AG08396 (cell line): ENCODE data around the gene REXO1.

ENCODE experiments used
- DNase-seq: peaks from one replicate; pipeline ENCODE4 v3.0.0; 2012; ENCODE audit warnings: low spot score, mixed read lengths

Gene REXO1

DNA sequence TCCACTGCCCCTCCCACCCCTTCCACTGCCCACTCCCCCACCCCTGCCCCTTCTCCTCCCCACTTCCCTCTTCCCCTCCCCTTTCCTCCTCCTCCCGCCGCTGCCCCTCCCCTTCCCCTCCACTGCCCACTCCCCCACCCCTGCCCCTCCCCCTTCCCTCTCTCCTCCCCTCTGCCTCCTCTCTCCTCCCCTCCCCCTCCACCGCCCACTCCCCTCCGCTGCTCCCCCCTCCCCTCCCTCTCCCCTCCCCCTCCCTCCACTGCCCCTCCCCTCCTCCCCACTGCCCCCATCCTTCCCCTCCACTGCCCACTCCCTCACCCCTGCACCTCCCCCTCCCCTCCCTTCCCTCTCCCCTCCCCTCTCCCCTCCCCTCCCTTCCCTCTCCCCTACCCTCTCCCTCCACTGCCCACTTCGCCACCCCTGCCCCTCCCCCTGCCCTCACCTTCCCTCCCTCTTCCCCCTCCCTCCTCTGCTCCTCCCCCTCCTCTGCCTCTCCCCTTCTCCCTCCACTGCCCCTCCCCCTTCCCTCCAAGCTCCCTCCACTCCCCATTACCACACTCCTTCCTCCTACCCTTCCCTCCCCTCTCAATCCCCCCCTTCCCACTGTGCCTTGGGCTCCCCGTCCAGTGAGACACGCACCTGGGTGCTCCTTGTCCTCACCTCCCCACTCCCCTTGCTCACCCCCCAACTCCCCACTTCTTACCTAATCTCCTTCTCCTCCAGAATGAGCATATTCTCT, 58.1 kb downstream of the REXO1 start:
- DNase-seq = no peak

DNA sequence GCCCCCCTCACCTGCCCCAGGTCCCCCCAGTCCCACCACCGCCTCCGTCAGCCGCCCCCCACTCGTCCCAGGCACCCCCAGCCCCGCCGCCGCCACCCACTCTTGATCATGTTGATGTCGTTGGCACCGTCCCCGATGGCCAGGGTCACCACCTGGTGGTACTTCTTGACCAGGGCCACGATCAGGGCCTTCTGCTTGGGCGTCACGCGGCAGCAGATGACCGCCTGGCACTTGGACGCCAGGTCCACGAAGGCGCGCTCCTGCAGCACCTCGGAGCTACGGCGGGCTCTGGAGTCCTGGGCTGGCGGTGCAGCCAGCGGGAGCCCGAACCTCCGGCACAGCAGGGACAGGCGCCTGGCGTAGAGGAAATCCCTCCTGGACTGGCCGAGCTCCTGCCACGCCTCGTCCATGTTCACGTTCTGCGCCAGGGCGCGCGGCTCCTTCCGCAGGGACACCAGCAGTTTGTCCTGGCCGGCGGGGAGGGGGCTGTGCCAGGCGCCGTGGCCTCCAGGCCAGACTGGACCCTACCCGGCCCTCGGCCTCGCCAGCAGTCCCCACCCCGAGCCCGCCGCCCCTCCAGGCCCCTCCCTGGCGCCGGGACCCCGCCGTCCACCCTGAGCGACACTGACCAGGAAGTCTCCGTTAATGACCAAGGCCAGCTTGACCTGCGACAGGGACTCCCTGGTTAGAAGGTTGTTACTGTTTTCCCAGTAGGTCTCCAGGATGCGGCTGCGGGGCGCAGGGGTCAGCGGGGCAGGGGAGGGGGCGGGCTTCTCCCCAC, 58.8 kb downstream of the REXO1 start:
- no peak for DNase-seq

DNA sequence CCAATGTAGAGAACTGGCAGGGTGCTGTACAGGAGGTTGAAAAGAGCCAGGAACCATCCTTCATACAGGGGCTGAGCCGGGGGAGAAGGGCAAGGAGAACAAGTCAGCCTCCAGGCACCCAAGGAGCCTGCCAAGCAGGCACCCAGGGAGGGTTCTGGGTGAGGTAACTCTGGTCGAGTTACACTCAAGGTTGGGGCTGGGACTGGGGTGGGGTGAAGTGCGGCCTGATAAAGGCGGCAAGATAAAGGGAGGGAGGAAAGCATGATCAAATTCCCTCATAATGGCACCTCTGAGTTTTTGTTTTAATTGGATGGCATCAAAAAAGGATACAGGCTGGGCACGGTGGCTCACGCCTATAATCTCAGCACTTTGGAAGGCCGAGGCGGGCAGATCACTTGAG, 61.2 kb downstream of the REXO1 start:
- DNase-seq = no peak

DNA sequence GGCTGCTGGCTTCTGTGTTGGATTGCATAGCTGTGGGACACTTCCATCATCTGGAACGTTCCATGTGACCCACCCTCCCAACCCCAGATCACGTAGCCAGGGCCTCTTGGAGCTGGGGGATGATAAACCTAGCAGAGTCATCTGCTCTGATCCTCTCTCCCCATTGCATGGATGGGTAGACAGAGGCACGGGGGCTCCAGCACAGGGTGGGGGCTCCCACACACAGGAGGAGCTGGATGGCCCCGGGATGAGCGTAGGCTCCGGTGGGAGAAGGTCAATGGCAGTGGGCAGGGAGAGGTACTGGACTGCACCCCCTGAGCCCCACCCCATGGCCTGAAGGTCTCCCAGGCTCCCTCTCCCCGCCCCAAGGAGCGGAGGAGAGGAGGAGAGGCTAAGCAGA, 61.6 kb downstream of the REXO1 start:
- DNase-seq = no peak

DNA sequence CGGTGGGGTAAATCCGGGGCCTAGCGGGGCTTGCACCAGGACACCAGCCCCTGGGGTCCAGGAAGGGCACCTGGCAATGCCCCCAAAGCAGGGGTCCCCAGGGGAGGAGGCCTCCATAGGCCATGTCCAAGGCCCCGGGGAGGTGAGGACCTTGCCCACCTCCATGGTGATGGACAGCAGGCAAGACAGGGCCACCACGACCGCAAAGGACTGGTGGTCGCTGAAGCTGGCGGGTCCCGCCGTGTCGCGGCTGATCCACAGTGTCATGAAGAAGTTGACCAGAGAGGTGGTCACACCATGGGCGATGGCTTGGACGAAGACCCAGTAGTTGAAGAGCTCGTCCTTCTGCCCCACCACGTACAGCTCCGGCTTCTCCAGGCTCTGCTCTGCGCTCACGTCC, 63.0 kb downstream of the REXO1 start:
- DNase-seq = no peak

DNA sequence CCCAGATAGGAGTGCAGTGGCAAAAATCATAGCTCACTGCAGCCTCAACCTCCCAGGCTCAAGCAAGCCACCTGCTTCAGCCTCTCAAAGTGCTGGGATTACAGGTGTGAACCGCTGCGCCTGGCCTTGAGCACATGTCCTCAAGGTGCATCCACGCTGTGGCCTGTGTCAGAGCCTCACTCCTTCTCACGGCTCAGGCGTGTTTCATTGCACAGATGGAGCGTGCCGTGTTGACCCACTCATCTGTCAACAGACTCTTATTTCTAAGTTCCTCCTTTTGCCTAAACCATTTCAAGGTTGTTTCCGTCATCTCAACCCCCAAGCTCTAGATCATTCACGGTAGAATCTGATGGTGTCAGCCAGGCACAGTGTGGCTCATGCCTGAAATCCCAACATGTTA, 64.4 kb downstream of the REXO1 start:
- no peak for DNase-seq

DNA sequence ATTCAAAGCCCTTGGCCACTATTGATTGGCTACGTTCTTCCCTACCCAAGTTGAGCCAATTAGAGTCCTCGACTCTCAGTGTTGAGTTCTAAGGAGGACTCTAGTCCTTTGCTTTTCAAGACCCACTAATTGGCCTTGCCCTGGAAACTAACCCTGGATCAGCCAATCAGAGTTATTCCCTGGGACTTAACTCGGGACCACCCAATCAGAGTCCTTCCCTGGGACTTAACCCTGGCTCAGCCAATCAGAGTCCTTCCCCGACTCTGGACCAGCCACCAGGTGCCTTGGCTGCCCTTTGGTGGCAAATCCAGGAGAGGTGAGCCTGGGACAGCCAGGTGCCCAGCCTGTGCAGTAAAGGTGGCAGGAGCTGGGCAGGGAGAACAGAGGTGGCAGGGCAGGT, 64.9 kb downstream of the REXO1 start:
- DNase-seq = no peak

DNA sequence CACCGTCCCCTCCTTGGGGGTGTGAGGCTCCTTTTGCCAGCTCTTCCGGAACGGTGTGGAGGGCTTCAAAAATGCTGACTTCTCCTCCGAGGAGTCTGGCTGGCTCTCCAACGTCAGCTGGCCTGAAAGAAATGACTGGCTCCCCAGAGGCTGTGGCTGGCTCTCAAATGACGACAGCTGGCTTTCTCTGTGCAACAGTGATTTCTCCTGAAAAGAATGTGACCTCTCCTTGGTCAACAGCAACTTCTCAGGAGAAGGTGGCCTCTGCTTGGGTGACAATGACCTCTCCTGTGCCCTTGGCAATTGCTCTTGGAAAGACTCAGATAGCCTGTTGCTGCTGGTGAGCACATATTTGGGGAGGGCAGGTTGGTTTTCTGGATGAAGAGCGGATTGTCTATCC, 65.8 kb downstream of the REXO1 start:
- no peak for DNase-seq

DNA sequence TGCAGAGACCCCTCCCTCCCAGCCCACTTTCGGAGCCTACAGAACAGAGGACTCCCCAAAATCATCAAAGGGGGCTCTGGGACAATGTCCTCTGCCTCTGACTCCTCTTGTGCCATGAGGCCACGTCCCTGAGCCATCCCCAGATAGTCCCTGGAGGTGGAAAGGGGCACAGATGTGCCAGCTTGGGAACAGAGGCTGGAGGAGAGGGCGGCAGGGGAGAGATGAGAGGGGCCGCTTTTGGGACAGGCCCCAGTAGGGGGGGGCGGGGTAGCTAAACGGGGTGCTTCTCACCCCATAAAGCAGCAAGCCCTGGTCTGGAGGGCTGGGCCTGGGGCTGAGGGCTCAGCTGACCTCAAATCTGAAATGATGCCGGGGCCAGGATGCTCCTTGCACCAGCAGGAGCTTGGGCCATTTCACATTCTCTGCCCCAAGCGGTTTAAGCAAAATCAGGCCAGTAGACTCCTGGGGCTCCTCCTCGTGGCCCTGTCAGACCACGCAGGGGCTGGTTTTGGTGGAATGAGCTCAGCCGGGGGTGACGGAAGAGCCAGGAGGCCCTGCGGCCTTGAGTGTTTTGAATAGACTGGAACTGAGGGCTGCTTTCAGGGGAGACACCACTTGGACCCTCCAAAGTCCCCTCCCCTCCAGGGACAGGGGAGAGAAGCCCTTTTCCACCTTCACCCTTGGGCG, 67.9 kb downstream of the REXO1 start:
- no peak for DNase-seq

DNA sequence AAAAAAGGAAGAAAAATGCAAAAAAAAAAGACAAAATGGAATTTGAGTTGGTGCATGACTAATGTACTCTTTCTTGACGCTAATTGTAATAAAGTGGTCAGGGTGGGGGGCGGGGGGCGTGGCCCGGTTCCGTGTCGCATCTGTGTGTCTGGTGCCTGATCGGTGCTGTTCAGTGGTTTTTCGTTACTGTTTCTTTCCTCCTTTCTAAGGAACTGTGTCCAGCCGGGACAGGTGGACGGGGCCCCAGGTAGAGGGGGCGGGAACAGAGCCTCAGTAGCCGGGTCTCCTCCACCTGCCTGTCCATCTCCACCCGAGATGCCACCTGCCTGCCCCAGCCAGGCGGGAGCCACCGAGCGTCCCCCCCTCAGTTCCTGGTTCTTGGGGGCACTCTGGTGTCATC, 68.7 kb downstream of the REXO1 start:
- no peak for DNase-seq

DNA sequence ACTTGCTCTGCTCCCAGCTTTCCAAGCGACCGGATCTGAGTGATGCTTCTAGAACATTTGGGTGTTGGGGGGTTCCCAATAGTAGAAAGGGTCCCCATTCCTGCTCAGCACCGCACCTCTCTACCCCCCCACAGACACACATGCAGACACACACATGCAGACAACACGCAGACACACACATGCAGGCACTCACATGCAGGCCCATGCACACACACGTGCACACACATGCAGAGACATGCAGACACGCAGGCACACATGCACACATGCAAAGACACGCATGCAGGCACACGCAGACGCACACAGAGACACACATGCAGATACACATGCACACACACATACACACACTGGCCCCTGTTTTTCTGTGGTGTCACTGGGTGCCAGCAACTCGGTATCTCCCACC, 71.1 kb downstream of the REXO1 start:
- DNase-seq = no peak

DNA sequence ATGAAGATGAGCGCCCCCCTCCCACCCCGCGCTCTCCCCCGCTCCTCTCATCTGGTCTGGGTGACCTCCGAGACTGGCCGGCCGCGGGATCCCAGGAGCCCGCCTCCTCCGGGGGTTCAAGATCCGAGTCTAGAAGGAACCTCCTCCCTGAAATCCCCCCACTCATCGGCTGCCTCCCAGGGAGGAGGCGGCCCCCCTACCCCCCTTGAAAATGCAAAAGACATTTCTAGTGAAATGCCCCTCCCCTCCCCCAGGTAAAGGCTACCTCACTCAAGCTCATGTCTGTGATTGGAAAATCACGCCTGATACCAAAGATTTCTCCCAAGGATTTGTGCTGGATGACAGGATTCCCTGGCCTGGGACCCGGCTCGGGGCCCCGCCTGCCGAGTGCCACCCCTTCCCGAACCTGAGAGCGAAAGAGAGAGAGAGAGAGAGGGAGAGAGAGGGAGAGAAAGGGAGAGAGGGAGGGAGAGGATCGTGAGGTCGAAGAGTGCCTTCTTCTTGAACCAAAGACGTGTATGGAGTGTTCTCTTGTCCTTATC, 71.6 kb downstream of the REXO1 start:
- no peak for DNase-seq

DNA sequence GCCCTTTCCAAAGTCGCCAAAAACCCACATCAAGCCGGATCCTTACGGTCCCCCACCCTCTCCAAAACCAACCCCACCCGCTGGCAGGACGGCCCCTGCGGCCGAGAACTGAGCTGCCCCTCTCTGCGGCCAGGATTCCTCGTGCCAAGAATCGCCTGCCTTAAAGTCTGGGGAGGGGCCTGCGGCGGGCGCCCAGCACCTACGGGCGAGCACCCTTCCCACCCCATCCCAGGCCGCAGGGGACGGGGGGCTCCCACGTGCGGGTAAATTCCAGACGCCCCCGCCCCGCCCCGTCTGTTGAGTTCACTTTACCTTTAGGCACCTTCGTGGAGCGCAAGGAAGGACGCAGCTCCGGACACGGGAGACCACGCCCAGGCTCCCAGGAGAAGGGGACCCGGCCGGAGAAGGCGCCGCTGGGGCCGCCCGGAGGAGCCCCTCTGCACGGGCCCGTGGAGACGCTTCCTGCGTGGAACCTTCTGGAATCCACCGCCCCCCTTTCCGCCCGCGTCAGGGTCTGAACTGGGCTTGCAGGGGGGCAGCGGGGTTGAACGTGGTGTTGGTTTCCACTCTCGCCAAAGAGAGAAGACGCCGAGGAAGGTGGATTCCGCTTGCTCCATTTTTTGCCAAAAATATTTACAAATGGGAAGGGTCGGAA, 72.2 kb downstream of the REXO1 start:
- no peak for DNase-seq

DNA sequence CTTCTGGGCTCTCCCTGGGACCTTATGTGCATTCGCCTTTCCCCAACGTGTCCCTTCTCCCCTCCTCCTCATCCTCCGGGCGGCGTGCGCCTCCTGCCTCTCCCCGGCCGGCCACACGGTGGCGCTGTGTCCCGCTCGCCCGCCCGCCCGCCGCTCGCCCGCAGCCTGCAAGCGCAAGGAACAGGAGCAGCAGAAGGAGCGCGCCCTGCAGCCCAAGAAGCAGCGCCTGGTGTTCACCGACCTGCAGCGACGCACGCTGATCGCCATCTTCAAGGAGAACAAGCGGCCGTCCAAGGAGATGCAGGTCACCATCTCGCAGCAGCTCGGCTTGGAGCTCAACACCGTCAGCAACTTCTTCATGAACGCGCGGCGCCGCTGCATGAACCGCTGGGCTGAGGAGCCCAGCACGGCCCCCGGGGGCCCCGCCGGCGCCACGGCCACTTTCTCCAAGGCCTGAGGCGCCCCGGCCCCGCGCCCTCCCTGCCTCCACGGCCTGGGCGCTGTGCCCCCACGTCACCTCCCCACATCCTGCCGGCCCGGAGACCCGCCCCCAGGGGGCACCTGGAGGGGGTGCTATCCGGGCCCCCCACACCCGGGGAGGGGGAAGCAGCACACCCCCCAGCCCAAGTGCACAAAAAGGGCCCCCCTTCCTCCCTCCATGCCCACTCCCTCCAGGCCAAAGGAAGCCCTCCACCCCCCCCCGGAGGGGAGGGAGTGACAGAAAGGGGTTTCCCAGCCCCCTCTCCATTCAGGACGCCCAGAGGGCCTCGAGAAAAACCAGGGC, 73.1 kb downstream of the REXO1 start:
- DNase-seq = no peak

DNA sequence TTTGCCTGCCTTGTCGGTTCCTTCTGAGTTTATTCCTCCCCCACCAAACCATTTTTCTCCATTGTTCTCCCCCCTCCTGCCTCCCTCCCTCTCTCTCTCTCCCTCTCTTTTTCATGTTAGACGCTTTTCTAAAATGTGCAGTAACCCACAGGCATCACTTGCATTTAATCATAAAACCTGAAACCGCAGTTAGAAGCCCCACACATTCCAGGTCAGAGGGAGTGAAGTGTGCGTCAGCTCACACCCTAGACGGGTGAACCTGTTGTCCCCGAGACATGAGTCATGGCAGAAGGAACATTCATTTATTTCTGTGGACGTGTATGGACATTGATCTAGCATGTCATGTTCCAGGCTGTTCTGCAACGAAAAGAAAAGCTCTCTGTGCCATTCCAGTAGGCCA, 75.1 kb downstream of the REXO1 start:
- no peak for DNase-seq

DNA sequence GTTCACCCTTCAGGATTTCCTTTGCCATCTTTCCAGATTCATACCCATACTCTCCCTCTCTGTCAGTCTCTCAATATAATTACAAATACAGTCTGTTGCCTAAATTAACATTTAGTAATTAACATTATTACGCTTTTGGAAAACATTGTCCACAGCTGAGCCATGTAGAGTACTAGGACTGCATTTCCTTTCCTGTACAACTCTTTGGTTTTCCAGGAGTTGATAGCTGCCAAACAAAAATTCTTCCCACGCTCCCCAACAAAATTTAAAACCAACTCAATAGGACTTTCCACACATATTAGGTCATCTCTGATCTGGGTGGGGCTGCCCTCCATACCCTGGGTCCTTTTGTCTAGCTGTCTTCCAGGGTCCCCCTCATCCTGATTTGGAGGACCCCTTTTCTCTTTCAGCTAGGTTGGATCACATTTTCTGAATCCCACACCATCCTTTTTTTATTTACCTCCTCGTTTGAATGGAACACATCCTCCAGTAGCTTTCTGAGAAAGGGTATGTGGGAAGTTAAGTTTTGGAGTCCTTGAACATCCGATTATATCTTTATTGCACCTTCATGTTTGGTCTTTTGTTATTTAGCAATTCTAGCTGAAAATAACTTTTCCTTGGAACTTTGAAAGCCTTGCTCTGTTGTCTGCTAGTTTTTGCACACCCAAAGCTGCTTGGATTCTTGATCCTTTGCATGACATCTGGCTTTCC, 77.3 kb downstream of the REXO1 start:
- no peak for DNase-seq

DNA sequence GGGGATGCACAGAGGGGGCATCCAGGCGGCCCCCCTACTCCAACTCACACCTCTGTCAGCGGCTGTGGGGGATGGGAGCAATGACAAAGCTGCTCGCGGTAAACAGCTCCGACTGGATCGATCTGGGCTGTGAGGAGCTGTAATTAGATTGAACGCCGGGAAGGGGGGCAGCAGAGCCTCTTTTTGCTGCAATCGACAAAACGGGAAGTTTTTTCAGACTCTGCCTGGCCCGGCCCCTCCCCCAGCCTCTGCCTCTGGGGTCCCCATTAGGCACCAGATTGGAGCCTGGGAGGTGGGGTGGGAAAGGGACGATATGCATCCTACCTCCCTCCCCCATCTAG, 78.7 kb downstream of the REXO1 start:
- no peak for DNase-seq

DNA sequence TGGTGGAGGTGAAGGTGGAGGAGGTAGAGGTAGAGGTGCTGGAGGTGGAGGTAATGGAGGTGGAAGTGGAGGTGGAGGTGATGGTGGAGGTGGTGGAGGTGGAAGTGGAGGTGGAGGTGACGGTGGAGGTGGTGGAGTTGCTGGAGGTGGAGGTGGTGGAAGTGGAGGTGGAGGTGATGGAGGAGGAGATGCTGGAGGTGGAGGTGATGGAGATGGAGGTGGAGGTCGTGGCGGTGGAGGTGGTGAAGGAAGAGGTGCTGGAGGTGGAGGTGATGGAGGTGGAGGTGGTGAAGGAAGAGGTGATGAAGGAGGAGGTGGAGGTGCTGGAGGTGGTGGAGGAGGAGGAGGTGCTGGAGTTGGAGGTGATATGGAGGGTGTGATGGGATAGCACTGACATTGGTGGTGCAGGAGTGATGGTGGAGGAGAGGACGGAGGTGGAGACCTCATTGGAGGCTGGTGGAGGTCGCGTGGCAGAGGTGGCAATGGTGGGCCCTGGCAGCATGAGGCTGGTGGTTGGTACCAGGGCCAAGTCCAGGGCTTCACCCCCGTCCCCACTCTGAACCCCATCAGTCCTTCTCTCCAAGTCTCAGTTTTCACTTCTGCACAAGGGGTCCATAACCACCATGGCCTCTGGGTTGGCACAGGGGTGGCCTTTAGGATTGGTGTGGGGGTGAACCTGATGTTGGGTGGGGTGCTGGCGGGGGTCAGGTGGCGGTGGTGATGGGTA, 79.2 kb downstream of the REXO1 start:
- no peak for DNase-seq

DNA sequence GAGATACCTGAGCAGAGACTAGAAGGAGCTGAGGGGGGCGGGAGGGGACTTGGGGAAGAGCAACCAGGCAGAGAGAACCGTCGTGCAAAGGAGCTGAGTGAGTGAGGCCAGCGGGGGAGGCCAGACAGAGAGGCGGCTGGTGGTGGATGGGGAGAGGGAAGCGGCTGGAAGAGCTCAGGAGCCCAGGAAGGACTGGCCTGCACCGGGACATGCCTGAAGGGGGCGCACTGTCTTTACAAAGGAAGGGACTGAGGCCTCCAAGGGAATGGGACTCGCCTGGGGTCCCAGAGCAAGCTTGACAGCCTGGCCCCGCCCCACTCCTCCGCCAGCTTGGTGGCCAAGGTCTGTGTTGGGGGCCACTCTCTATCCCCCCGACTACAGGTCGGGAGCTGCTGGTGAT, 80.0 kb downstream of the REXO1 start:
- no peak for DNase-seq

DNA sequence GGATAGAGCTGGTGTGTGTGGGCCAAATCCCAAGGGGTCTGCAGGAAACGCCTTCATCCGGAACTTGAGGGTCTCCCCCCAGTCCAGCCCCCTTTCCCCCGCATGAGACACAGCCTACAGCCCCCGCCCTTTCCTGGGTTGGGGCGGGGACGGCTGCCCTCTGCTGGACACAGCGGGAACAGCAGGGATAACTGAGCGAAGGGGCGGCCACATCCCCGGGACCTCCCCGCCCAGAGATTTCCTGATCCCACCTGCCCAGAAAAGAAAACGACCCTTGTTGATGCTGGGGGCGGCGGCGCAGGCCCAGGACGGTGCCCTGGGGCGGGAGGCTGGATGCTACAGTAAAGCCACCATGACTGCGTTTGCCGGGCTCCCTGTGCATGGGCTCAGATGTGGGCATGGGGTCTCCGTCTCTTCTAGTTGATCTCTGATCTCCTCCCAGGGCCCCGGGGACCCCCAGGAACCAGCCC, 80.8 kb downstream of the REXO1 start:
- peak; percentile 89 for DNase-seq
